ENCODE data around the gene MICALL2.

DNA sequence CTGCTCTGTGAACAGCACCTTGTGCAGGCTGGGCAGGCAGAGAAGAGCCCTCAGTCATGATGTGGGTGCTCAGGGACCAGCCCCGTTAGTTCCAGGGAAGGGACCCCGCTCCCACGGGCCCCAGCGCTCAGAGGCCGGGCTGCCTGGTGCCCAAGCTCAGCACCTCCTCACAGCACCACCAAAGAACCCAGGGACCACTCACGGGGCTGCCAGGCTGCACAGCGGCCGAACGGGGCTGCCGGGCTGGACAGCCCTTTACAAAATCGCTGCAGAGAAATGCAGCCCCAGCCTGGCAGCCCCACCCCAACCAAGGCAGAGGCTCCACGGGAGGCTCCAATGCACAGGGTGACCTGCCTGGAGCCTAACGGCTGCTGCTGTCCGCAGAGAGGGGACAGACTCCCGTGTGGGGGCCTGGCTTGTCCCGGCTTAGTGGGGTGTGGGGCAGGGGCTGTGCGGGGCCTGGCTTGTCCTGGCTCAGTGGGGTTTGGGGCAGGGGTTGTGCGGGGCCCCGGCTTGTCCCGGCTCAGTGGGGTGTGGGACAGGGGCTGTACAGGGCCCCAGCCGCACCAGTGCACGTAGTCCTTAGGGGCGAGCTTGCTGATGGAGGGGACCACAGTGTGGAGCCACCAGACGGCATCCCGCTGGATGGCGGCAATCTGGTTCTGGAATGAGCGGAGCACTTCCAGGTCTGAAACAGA lies 35.7 kb upstream of the MICALL2 start:
- TF ChIP-seq CTCF (IDR thresholded peaks at IDR 0.05) (no peak), TCF12 (IDR thresholded peaks at IDR 0.05) (no peak), MXI1 (IDR thresholded peaks at IDR 0.05; ENCODE audit: low read depth, low read length) (no peak), NRF1 (IDR thresholded peaks at IDR 0.05; ENCODE audit: low read depth, low read length) (no peak), MAX (IDR thresholded peaks at IDR 0.05; ENCODE audit: low read depth) (no peak), EP300 (IDR thresholded peaks at IDR 0.05; ENCODE audit: borderline replicate concordance in 1 of 2, low read depth in 1 of 2, low read length in 1 of 2) (no peak), JUND (IDR thresholded peaks at IDR 0.05) (no peak), SIN3A (IDR thresholded peaks at IDR 0.05; ENCODE audit: borderline replicate concordance, low read depth, low read length) (no peak), RCOR1 (IDR thresholded peaks at IDR 0.05; ENCODE audit: low read length) (no peak), FOXM1 (IDR thresholded peaks at IDR 0.05; ENCODE audit: low read depth) (no peak), RAD21 (IDR thresholded peaks at IDR 0.05; ENCODE audit: low read length) (no peak), POLR2AphosphoS5 (IDR thresholded peaks at IDR 0.05; ENCODE audit: low read depth, low read length) (no peak)
- TF ChIP-seq, protein P1, sequence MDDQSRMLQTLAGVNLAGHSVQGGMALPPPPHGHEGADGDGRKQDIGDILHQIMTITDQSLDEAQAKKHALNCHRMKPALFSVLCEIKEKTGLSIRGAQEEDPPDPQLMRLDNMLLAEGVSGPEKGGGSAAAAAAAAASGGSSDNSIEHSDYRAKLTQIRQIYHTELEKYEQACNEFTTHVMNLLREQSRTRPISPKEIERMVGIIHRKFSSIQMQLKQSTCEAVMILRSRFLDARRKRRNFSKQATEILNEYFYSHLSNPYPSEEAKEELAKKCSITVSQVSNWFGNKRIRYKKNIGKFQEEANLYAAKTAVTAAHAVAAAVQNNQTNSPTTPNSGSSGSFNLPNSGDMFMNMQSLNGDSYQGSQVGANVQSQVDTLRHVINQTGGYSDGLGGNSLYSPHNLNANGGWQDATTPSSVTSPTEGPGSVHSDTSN (IDR thresholded peaks at IDR 0.05): no peak

Measured in SK-N-SH (cell line).